GM12873 (cell line): ENCODE data around the gene DLST.

ENCODE experiments used
- CTCF ChIP-seq: IDR thresholded peaks from 2 replicates; pipeline ENCODE4 v1.5.1; 2012; ENCODE audit warnings: low read depth, mild to moderate bottlenecking, moderate library complexity, low read length, control low read depth; ENCODE audit not compliant: insufficient read depth; ENCODE audit errors: missing control alignments

DLST gene

GRCh38 chr14:74863274-74863673 is 18.4 kb upstream of the DLST start:
- TF ChIP-seq CTCF: no peak

GRCh38 chr14:74864198-74864597 is 17.5 kb upstream of the DLST start:
- no peak for TF ChIP-seq CTCF

- TF ChIP-seq CTCF: no peak
Measured at GRCh38 chr14:74865156-74865555, 16.6 kb upstream of the DLST start.

- no peak for TF ChIP-seq CTCF
Measured at GRCh38 chr14:74866708-74867389, 14.9 kb upstream of the DLST start.

GRCh38 chr14:74867673-74868072 is 14.0 kb upstream of the DLST start:
- no peak for TF ChIP-seq CTCF

GRCh38 chr14:74868739-74869138 is 13.0 kb upstream of the DLST start:
- no peak for TF ChIP-seq CTCF

GRCh38 chr14:74871819-74872218 is 9.9 kb upstream of the DLST start:
- no peak for TF ChIP-seq CTCF
